ENCODE measurements around the gene HDAC4. TPM values are rescaled to one million over a fixed set of nuclear protein-coding genes. Genes with fewer than 3 reads are reported as not detected.

The HDAC4 gene
- total RNA-seq, 1 donor, result 28.3 TPM

GRCh38 chr2:239065537-239065936 is 335.3 kb downstream of the HDAC4 start:
- TF ChIP-seq, protein P1, sequence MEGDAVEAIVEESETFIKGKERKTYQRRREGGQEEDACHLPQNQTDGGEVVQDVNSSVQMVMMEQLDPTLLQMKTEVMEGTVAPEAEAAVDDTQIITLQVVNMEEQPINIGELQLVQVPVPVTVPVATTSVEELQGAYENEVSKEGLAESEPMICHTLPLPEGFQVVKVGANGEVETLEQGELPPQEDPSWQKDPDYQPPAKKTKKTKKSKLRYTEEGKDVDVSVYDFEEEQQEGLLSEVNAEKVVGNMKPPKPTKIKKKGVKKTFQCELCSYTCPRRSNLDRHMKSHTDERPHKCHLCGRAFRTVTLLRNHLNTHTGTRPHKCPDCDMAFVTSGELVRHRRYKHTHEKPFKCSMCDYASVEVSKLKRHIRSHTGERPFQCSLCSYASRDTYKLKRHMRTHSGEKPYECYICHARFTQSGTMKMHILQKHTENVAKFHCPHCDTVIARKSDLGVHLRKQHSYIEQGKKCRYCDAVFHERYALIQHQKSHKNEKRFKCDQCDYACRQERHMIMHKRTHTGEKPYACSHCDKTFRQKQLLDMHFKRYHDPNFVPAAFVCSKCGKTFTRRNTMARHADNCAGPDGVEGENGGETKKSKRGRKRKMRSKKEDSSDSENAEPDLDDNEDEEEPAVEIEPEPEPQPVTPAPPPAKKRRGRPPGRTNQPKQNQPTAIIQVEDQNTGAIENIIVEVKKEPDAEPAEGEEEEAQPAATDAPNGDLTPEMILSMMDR (IDR thresholded peaks at IDR 0.05; ENCODE audit: insufficient read depth, low read length), result no peak
- DNase-seq (ENCODE audit: low read depth), result no peak
- H3K4me3 ChIP-seq (ENCODE audit: low read depth, low read length), result no peak overlapping the region

GRCh38 chr2:239064891-239065290 is 335.9 kb downstream of the HDAC4 start:
- no peak for DNase-seq (ENCODE audit: low read depth)
- TF ChIP-seq, protein P1 (IDR thresholded peaks at IDR 0.05; ENCODE audit: insufficient read depth, low read length), result no peak
- no peak overlapping the region for H3K4me3 ChIP-seq (ENCODE audit: low read depth, low read length)

GRCh38 chr2:239064253-239064652 is 336.6 kb downstream of the HDAC4 start:
- TF ChIP-seq, protein P1 (IDR thresholded peaks at IDR 0.05; ENCODE audit: insufficient read depth, low read length), result no peak

DNA sequence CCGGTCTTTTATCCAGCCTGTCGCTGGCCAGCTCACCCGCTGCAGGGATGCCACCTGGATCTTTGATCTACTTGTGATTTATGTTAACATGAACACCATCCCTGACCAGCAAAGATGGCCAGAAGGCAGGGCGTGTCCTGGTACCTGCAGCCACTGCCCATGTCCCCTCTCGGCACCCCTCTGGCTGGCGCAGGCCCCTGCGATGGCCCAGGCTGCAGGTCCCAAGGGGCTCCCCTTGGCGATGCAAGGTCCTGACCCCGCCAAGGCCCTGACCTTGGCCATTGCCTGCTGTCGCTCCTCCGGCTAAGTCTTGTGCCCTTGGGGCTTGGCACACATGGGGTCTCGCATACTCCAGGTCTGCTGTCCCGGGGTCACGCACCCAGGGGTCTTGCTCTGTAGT is 338.1 kb downstream of the HDAC4 start:
- TF ChIP-seq, protein P1 (IDR thresholded peaks at IDR 0.05; ENCODE audit: insufficient read depth, low read length), result no peak
- DNase-seq (ENCODE audit: low read depth), result no peak
- H3K4me3 ChIP-seq (ENCODE audit: low read depth, low read length), result no peak overlapping the region

More at GRCh38 chr2:239064253-239064652, 336.6 kb downstream of the HDAC4 start:
- H3K4me3 ChIP-seq (ENCODE audit: low read depth, low read length), result no peak overlapping the region
- no peak for DNase-seq (ENCODE audit: low read depth)

DNA sequence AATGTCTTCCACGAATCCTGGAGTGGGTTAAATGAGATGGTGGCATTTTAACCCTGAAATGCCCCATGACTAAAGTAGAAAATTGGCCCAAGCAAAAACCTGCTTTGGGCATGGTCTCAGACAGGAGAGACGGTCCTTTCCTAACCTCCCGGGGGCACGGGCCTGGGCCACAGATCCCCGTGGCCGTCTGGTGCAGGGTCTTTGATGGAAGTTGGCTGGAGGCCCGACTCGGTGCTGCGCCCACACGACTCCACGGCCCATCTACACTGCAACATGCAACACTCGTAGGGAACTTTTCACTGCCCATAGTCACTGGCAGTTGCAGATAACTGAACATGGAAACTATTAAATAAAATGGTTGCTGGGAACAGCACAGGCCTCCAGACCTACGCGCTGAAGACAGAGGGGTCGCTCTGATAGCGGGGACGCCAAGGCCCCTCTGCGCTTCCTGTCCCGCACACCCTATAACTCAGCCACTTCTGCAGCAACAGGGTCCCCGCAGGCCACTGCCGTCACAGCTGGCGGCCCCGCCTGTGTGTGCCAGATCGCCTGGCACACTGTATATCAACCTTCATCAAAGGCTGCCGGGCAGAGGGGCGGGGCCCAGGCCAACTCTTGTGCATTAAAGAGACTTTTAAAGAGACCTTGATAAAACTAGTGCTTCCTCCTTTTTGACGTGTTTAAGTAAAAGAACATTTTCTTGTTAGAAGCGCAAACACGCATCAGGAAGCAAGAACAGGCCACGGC is 338.8 kb downstream of the HDAC4 start:
- DNase-seq (ENCODE audit: low read depth), result no peak
- TF ChIP-seq, protein P1 (IDR thresholded peaks at IDR 0.05; ENCODE audit: insufficient read depth, low read length), result no peak
- no peak overlapping the region for H3K4me3 ChIP-seq (ENCODE audit: low read depth, low read length)

DNA sequence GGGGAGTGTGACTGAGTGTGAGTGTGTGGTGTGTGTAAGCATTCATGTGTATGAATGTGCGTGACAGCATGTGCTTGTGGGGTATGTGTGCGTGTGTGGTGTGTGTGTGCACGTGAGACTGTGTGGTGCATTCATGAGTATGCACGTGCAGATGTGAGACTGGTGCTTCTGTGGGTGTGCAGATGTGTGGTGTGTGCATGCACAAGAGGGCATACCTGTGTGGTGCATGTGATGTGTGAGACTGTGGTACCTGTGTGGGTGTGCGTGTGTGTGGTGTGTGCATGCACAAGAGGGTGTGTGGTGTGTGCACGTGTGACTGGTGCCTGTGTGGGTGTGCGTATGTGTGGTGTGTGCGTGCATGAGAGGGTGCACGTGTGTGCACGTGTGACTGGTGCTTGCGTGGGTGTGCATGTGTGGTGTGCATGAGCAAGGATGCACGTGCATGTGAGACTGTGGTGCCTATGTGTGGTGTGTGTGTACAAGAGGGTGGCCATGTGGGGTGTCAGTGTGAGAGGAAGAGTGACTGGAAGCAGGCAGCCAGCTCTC is 339.6 kb downstream of the HDAC4 start:
- H3K4me3 ChIP-seq (ENCODE audit: low read depth, low read length), result no peak overlapping the region
- no peak for DNase-seq (ENCODE audit: low read depth)
- TF ChIP-seq, protein P1 (IDR thresholded peaks at IDR 0.05; ENCODE audit: insufficient read depth, low read length), result no peak

Data from fibroblast of the aortic adventitia (primary cell).